Fibroblast of skin of scalp (primary cell): ENCODE results near the gene TMC4.

Experiments used
- DNase-seq: peaks from one replicate; pipeline ENCODE4 v3.0.0-alpha.2; 2013

The TMC4 gene

GRCh38 chr19:54129617-54129996 lies 43.4 kb downstream of the TMC4 start:
- DNase-seq, result no peak

- no peak for DNase-seq
These were observed 44.0 kb downstream of the TMC4 start for GRCh38 chr19:54128796-54129616.

- DNase-seq, result no peak
These were observed 44.6 kb downstream of the TMC4 start for GRCh38 chr19:54128441-54128725.

GRCh38 chr19:54127688-54128440 lies 45.1 kb downstream of the TMC4 start:
- DNase-seq, result no peak

- no peak for DNase-seq
These were observed 47.2 kb downstream of the TMC4 start for GRCh38 chr19:54125713-54126112.

- no peak for DNase-seq
These were observed 48.6 kb downstream of the TMC4 start for GRCh38 chr19:54124393-54124792.

GRCh38 chr19:54123682-54124081 lies 49.3 kb downstream of the TMC4 start:
- DNase-seq, result no peak

- no peak for DNase-seq
These were observed 51.7 kb downstream of the TMC4 start for GRCh38 chr19:54121259-54121658.

- peak; percentile 99 for DNase-seq
These were observed 57.6 kb downstream of the TMC4 start, which contains the start of the genes PRPF31 and TFPT for GRCh38 chr19:54115109-54116063. Gene PRPF31, plus strand, starts transcription at chr19:54115754. Its CDS starts 2,525 bp downstream, at chr19:54118279. Gene TFPT, minus strand, starts transcription at chr19:54115657. Its CDS starts 388 bp downstream, at chr19:54115269.

GRCh38 chr19:54114340-54115108 lies 58.4 kb downstream of the TMC4 start:
- DNase-seq, result no peak
